HPDE6-E6E7 (cell line): ENCODE measurements around the gene ZNF580.

Experiments
- DNase-seq: peaks from one replicate; pipeline ENCODE4 v3.0.0; 2011; ENCODE audit warnings: missing footprints; ENCODE audit errors: extremely low spot score

ZNF580 gene, protein sequence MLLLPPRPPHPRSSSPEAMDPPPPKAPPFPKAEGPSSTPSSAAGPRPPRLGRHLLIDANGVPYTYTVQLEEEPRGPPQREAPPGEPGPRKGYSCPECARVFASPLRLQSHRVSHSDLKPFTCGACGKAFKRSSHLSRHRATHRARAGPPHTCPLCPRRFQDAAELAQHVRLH

GRCh38 chr19:55640577-55641425 lies at the start of gene ZNF580:
Gene ZNF580, plus strand, starts transcription at chr19:55641002. Its CDS starts 1,507 bp downstream, at chr19:55642509.
- DNase-seq = peak; percentile 57

- no peak for DNase-seq
These were observed 49.2 kb upstream of the ZNF580 start for GRCh38 chr19:55591555-55591954.

GRCh38 chr19:55592391-55593090 lies 48.3 kb upstream of the ZNF580 start:
- no peak for DNase-seq

- DNase-seq = no peak
These were observed 47.6 kb upstream of the ZNF580 start for GRCh38 chr19:55593096-55593772.

DNA sequence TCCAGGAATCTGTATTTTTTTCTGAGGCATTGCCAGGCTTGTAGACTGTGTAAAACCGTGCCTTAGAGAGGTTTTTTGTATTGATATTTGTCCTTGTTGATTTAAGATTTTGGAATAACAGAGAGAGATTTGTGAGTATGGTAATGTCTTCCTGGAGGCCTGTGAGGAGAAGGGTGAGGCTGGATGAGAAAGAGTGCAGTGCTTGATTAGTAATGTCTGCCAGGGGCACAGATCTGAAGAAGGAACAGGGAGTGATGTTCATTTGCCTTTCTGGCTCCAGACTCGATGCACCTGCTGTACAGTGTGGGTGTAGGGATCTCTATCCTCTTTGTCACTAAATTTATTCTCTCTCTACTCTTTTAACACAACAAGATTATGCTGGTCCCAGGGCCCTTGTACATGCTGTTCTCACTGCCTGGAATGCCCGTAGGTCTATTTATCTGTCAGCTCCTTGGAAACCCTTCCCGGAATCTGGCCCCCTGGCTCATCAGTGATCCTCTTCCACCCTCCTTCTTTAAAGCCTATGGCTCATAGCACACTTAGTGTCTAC lies 45.7 kb upstream of the ZNF580 start:
- no peak for DNase-seq

GRCh38 chr19:55596304-55596703 lies 44.5 kb upstream of the ZNF580 start:
- no peak for DNase-seq

DNA sequence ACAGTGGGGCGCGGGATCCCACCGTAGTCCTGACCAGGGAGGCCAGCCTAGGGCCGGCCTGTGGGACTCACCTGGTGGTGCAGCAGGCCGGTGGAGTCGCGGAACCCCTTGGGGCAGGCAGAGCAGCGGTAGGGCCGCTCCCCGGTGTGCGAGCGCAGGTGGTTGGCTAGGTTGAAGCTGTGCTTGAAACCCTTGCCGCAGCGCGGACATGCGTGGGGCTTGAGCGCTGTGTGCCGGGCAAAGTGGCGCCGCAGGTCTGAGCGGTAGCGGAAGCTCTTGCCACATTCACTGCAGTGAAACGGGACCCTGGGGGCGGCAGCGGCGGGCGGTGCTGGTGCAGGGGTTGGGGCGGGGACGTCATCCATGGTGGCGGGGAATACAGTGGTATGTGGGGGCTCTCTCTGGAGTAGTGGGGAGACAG lies 43.3 kb upstream of the ZNF580 start:
- no peak for DNase-seq

DNA sequence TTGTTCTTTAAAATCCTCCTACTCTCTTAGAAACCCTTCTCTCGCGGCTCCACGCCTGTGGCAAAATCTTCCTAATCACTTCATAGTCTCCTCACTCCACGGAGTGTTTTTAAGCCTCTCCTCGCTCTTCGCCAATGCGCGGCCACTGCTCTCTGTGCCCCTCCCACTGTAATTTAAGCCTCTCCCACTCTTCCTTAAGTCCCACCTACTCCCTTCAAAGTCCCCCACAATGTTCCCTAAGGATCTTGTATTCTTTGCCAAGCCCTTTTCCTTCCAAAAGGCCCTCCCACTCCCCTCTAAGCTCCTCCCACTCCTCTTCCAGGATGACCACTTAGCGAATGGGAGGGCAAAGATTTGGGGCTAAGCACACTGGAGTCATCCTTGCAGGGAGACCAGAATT lies 42.8 kb upstream of the ZNF580 start:
- DNase-seq = no peak

DNA sequence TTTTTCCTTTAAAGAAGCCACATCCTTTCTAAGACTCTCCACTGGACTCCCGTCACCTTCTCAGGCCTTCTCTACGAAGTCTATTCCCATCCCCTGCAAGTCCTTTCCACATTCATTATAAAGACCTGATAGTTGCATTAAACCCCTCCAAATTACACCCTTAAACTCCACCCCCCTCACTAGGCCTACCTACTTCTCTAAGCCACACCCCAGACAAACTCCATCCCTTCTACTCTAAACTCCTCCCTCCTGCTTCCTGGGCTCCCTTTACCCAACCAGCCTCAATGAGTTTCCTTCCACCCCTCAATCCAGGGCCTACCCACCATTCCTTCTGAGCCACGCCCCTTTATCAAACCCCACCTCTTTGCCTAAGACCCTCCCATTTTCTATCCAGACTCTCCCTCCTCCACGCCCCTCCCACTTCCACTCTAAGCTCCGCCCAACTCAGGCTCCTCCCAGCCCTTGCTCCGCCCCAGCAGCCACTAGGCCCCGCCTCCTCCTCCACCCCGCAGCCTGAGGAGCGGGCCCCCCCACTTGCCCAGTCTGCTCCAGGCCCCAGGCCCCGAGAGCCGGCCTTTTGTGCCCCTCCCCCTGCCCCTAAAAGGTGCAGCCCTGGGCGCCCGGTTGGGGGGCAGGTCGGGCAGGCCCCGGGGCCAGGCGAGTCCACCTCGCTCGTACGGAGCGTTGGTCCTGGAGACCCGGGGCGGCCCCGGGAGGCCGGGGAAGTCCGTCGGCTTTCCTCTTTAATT lies 41.9 kb upstream of the ZNF580 start:
- peak; percentile 73 for DNase-seq

GRCh38 chr19:55599468-55599841 lies 41.3 kb upstream of the ZNF580 start, which contains the start of gene FIZ1:
Gene FIZ1, minus strand, starts transcription at chr19:55599517. Its CDS starts 1,652 bp downstream, at chr19:55597865.
- DNase-seq = peak; percentile 73

GRCh38 chr19:55599842-55600661 lies 40.8 kb upstream of the ZNF580 start, which contains the start of gene ZNF524:
Gene ZNF524, plus strand, starts transcription at chr19:55600288. Its CDS starts 1,825 bp downstream, at chr19:55602113.
- peak; percentile 66 for DNase-seq

DNA sequence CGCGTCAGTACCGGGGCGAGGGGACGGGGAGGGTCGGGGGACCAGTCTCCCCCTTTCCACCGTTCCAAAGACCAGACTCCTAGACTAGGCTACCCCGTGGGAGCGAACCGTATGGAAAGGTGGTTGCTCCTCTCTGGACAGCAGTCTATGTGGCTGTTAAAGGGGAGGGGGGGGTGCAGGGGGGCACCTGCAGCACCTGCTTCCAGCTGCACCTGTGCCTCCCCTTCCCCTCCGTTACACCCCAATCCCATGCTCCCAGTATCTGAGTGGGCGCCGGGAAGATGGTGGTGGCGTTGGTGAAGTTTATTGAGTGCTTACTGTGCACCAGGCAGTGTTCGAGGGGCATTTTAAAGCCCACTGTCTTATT lies 40.2 kb upstream of the ZNF580 start:
- no peak for DNase-seq

DNA sequence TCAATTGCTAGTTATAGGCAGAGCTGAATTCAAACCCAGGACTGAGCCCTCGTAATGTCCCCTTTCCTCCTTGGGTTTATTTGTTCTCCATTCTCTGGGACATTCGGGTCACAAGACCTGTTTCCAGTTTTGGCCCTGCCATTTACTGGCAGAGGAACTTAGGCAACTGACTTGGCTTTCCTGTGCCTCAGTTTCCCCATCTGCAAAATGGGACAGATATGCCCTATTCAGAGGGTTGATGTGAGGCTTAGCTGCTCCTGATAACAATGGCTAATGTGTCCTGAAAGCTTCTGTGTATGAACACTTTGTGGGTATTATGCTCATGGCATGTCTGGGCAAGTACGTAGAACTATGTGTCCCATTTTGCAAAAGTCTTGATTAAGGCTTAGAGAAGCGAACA lies 39.7 kb upstream of the ZNF580 start:
- DNase-seq = peak; percentile 59

DNA sequence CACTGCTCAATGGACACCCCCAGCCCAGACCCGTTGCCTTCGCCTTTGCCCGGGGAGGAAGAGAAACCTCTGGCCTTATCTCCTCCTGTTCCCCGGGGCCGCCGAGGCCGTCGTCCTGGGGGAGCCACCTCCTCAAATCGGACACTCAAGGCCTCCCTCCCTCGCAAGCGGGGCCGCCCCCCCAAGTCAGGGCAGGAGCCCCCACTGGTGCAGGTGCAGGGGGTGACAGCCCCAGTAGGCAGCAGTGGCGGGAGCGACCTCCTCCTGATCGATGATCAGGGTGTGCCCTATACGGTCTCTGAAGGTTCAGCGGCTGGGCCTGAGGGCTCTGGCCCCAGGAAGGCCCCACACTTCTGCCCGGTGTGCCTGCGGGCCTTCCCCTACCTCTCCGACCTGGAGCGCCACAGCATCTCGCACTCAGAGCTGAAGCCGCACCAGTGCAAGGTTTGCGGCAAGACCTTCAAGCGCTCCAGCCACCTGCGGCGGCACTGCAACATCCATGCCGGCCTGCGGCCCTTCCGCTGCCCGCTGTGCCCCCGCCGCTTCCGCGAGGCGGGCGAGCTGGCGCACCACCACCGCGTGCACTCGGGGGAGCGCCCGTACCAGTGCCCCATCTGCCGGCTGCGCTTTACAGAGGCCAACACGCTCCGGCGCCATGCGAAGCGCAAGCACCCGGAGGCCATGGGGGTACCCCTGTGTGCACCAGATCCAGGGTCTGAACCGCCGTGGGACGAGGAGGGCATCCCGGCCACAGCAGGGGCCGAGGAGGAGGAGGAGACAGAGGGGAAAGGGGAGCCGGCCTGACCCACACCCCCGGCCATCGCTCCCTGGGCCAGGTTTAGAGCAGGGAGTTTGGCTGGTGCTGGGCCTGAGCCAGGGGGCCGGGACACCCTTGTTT lies 38.4 kb upstream of the ZNF580 start:
- DNase-seq = no peak

DNA sequence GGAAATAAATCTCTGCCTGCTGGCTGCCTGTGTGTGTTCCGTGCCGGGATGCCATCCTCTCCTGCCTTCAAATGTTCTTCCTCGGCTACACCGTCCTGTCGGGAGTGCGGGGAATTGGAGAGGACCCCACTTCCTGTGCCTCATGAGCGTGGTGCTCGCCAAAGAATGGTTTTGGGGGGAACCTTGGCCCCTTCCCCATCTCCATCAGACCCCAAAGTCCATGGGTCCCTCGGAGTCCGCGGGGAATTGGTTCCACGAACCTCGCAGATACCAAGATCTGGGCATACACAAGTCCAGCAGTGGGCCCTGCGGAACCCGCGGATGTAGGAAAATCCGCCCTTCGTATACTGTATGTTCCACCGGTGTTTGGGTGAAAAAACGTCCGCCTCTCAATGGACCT lies 37.7 kb upstream of the ZNF580 start:
- no peak for DNase-seq

GRCh38 chr19:55603581-55604292 lies 37.1 kb upstream of the ZNF580 start:
- DNase-seq = no peak

DNA sequence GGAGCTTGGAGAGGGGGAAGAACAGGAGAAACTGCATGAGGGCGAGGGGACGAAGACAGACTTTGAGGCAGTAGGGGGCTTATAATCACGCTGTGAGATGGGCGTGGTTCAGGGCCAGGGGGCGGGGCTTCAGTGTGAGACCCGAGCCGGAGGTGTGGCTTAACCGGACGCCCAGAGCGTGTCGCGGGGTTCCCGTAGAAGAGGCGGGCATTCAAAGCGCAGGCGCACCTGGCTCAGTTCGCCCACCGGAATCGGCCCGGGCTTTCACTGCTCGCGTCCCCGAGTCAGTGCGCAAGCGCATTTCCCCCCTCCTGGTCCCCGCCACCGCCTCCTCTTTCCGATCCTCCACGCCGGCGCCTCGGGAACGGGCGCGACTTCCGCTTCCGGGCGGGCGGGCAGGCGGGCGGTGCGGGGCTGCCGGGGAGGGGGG lies 35.6 kb upstream of the ZNF580 start:
- peak; percentile 95 for DNase-seq
